Stimulated activated CD8-positive, alpha-beta memory T cell treated with anti-CD3 and anti-CD28 coated beads, Interleukin-7, amount 100 ng/mL, for 1 hour (primary cell): Measurements from ENCODE around the gene RAET1E.
"Not testable (repeated sequence)": the region's sequence is repeated elsewhere in the genome, so short reads cannot be mapped to it uniquely, and the experiment has no call there.

Experiments
- DNase-seq, 2 donors: peaks; one replicate each; pipeline ENCODE4 v3.0.0-alpha.2; 2020; ENCODE audit warnings: low read depth in 2 of 2

The RAET1E gene

GRCh38 chr6:149910721-149911151, 12.8 kb upstream of the RAET1E start:
- no peak for DNase-seq

GRCh38 chr6:149909701-149910470, 12.0 kb upstream of the RAET1E start:
- no peak for DNase-seq

GRCh38 chr6:149908480-149908879, 10.6 kb upstream of the RAET1E start:
- not testable (repeated sequence) for DNase-seq

- no peak for DNase-seq
Observed at GRCh38 chr6:149907317-149907716, 9.4 kb upstream of the RAET1E start.

- DNase-seq: no peak
Observed at GRCh38 chr6:149906405-149906804, 8.5 kb upstream of the RAET1E start.

GRCh38 chr6:149905911-149906371, 8.0 kb upstream of the RAET1E start:
- DNase-seq: no peak

- no peak for DNase-seq
Observed at GRCh38 chr6:149905371-149905910, 7.5 kb upstream of the RAET1E start.

- no peak for DNase-seq
Observed at GRCh38 chr6:149904661-149905370, 6.9 kb upstream of the RAET1E start.

- no peak for DNase-seq
Observed at GRCh38 chr6:149903938-149904611, 6.2 kb upstream of the RAET1E start.

- no peak for DNase-seq
Observed at GRCh38 chr6:149901444-149902140, 3.7 kb upstream of the RAET1E start.

GRCh38 chr6:149900620-149901443, 2.9 kb upstream of the RAET1E start:
- DNase-seq: no peak

- DNase-seq: no peak
Observed at GRCh38 chr6:149899926-149900619, 2.2 kb upstream of the RAET1E start.

- no peak for DNase-seq
Observed at GRCh38 chr6:149899486-149899885, 1.6 kb upstream of the RAET1E start.

GRCh38 chr6:149898966-149899365, 1.1 kb upstream of the RAET1E start:
- no peak for DNase-seq

- DNase-seq: no peak
Observed at GRCh38 chr6:149897015-149897697, 757 bp downstream of the RAET1E start.

- DNase-seq: no peak
Observed at GRCh38 chr6:149896491-149896890, 1.4 kb downstream of the RAET1E start.

GRCh38 chr6:149895833-149896271, 2.1 kb downstream of the RAET1E start:
- DNase-seq: peak in 1 of 2 donors; percentile 2

- no peak for DNase-seq
Observed at GRCh38 chr6:149895048-149895590, 2.8 kb downstream of the RAET1E start.

GRCh38 chr6:149891864-149892263, 6.0 kb downstream of the RAET1E start:
- not testable (repeated sequence) for DNase-seq
